Panc1 (cell line): ENCODE measurements around the gene HOXB3. TPM values are rescaled to one million over a fixed set of nuclear protein-coding genes. Genes with fewer than 3 reads are reported as not detected.

ENCODE experiments used
- ATAC-seq: fragments of 200-7000 bp; cut with Tn5 transposase; 2 replicates; pipeline ENCODE4 v1.9.1; 2020; ENCODE audit warnings: mild to moderate bottlenecking, moderate library complexity
- BruUV-seq: library from RNA; stranded (reverse); fragments of 400-500 nt; replicated peaks from 2 replicates; lab custom pipeline; 2021; lab: Mats Ljungman, UMichigan
- CTCF ChIA-PET: fragments of 300-600 bp; sonication (Branson Sonifier 250); formaldehyde crosslinking; loops from one replicate; lab custom pipeline; 2022; ENCODE audit warnings: antibody characterized with exemption; lab: Charles Lee
- POLR2A ChIA-PET: fragments of 300-600 bp; sonication (Branson Sonifier 250); formaldehyde crosslinking; loops from one replicate; lab custom pipeline; 2022; ENCODE audit warnings: antibody characterized with exemption; lab: Charles Lee
- DNase-seq: peaks from one replicate; pipeline ENCODE4 v3.0.0-alpha.2; 2010; ENCODE audit warnings: low read depth, low spot score
- H3K27ac ChIP-seq: 2 replicates; pipeline ENCODE4 v1.5.1; 2011; ENCODE audit warnings: mild to moderate bottlenecking, low read length, inconsistent platforms
- H3K27me3 ChIP-seq: fragments of 200-500 bp; sonication (Bioruptor generic); 2 replicates; pipeline ENCODE4 v1.6.0; 2014; ENCODE audit warnings: low read length, inconsistent platforms; ENCODE audit not compliant: control insufficient read depth, insufficient read depth
- H3K36me3 ChIP-seq: fragments of 200-500 bp; sonication (Bioruptor generic); 2 replicates; pipeline ENCODE4 v1.5.1; 2014; ENCODE audit warnings: inconsistent platforms, mild to moderate bottlenecking, low read length, moderate library complexity; ENCODE audit not compliant: control insufficient read depth, insufficient read depth
- H3K4me1 ChIP-seq: 2 replicates; pipeline ENCODE4 v1.5.1; 2011; ENCODE audit warnings: inconsistent platforms, mild to moderate bottlenecking, low read length, moderate library complexity; ENCODE audit not compliant: control insufficient read depth, insufficient read depth
- H3K4me3 ChIP-seq, 2 experiments: 2 replicates each; pipeline ENCODE4 v1.5.1; 2011 to 2012; ENCODE audit warnings: low read depth in 2 of 2, low read length in 2 of 2, mild to moderate bottlenecking in 2 of 2, inconsistent platforms in 1 of 2, moderate library complexity in 1 of 2
- H3K9me3 ChIP-seq: fragments of 200-500 bp; sonication (Bioruptor generic); 2 replicates; pipeline ENCODE4 v1.5.1; 2014; ENCODE audit warnings: low read depth, mild to moderate bottlenecking, inconsistent platforms, low read length, moderate library complexity; ENCODE audit not compliant: control insufficient read depth, insufficient read depth
- CTCF ChIP-seq: fragments of 450-650 bp; IDR thresholded peaks from 2 replicates; pipeline ENCODE4 v1.5.1; 2017; ENCODE audit warnings: mild to moderate bottlenecking
- POLR2AphosphoS5 ChIP-seq: IDR thresholded peaks from 2 replicates; pipeline ENCODE4 v1.6.1; 2012; ENCODE audit warnings: mild to moderate bottlenecking, low read depth, low read length, moderate library complexity
- REST ChIP-seq, 2 experiments: IDR thresholded peaks; 2 replicates each; pipeline ENCODE4 v1.6.1; 2011 to 2012; ENCODE audit warnings: low read depth in 2 of 2, control low read depth in 1 of 2, low read length in 1 of 2, mild to moderate bottlenecking in 1 of 2, moderate library complexity in 1 of 2; ENCODE audit not compliant: insufficient read depth in 1 of 2
- SIN3A ChIP-seq: IDR thresholded peaks from 2 replicates; pipeline ENCODE4 v1.6.1; 2012; ENCODE audit warnings: low read depth, mild to moderate bottlenecking, low read length, moderate library complexity, borderline replicate concordance; ENCODE audit not compliant: insufficient read depth
- TCF7L2 ChIP-seq: IDR thresholded peaks from 2 replicates; pipeline ENCODE4 v1.6.1; 2011; ENCODE audit warnings: mild to moderate bottlenecking, low read depth, low read length, inconsistent platforms
- in situ Hi-C: cut with HindIII; loops from 2 replicates; pipeline ENCODE4 v1.10.0; 2016; ENCODE audit warnings: low sequenced_read_pairs, low pct_unique_long_range_greater_than_20kb
- intact Hi-C: fragments of 100-400 bp; cut with micrococcal nuclease; formaldehyde crosslinking; loops from one replicate; pipeline ENCODE4 v1.10.0; 2022; ENCODE audit not compliant: unreplicated experiment
- total RNA-seq: library from RNA; stranded (reverse); gene quantifications from one replicate; pipeline ENCODE4 v1.2.1, GENCODE V29; 2021; ENCODE audit not compliant: unreplicated experiment

The HOXB3 gene
- total RNA-seq, 1 experiment from 2014 or later = 127 TPM

- H3K27ac ChIP-seq = peak overlapping the region; percentile 99
Observed at GRCh38 chr17:48609759-48610281, 19.8 kb upstream of the HOXB3 start.

GRCh38 chr17:48609033-48609432 lies 19.0 kb upstream of the HOXB3 start:
- Histone ChIP-seq H3K4me3 (peak overlapping the region; percentile 68 to 71), H3K9me3 (no peaks in the 10 kb centered on the region), H3K27ac (peak overlapping the region; percentile 99), H3K4me1 (peaks cover 57% of the 10 kb centered on the region), H3K36me3 (peaks cover 2% of the 10 kb centered on the region), H3K27me3 (no peaks in the 10 kb centered on the region)
- intact Hi-C loops (loop anchor here (5.0 kb wide), 1 partner anchor 938 kb away; no protein-coding TSS in a partner anchor), in situ Hi-C loops (no loop called here)
- DNase-seq (no peak), ATAC-seq (no peak)
- ChIA-PET CTCF (interaction anchor here (1.4 kb wide), 1 partner anchor 14 kb away, joined by 4 read pairs; no protein-coding TSS in a partner anchor), POLR2A (interaction anchor here (0.5 to 2.1 kb wide), 3 partner anchors 11 to 1826 kb away, joined by 3 to 8 read pairs (median 3); partner anchors contain the start of gene HOXB9)
- no TSS peak for BruUV-seq
- TF ChIP-seq REST (IDR thresholded peaks at IDR 0.05; ENCODE audit: insufficient read depth in 1 of 2, low read depth in 2 of 2, low read length in 1 of 2) (no peak), SIN3A (no peak), POLR2AphosphoS5 (no peak), CTCF (no peak)

More at GRCh38 chr17:48609759-48610281, 19.8 kb upstream of the HOXB3 start:
- Histone ChIP-seq H3K9me3 (no peaks in the 10 kb centered on the region), H3K4me1 (peaks cover 59% of the 10 kb centered on the region), H3K4me3 (peak overlapping the region; percentile 68 to 71), H3K27me3 (no peaks in the 10 kb centered on the region), H3K36me3 (peaks cover 2% of the 10 kb centered on the region)
- no peak; the same call in 1 of the 2 replicates for TF ChIP-seq POLR2AphosphoS5
- TF ChIP-seq CTCF = no peak
- TF ChIP-seq TCF7L2 = no peak
- TF ChIP-seq REST (IDR thresholded peaks at IDR 0.05; ENCODE audit: insufficient read depth in 1 of 2, low read depth in 2 of 2, low read length in 1 of 2) = no peak
- TF ChIP-seq SIN3A = no peak
- ATAC-seq (no peak), DNase-seq (no peak)
- CTCF ChIA-PET = interaction anchor here (0.6 to 1.4 kb wide), 3 partner anchors 8 to 252 kb away, joined by 3 to 4 read pairs (median 3); no protein-coding TSS in a partner anchor
- no TSS peak for BruUV-seq
- intact Hi-C loops = loop anchor here (1.0 to 10.0 kb wide), 3 partner anchors 35 to 937 kb away; no protein-coding TSS in a partner anchor
- POLR2A ChIA-PET = interaction anchor here (0.5 to 2.1 kb wide), 6 partner anchors 11 to 1825 kb away, joined by 3 to 19 read pairs (median 5); no protein-coding TSS in a partner anchor
- in situ Hi-C loops = no loop called here
